Activated T-cell treated with anti-CD3 and anti-CD28 coated beads, Interleukin-2, amount 50 U/mL, for 72 hours (primary cell): ENCODE data around the gene DDX3X. TPM values are rescaled to one million over a fixed set of nuclear protein-coding genes. Genes with fewer than 3 reads are reported as not detected.

ENCODE experiments used
- total RNA-seq, 2 donors: library from RNA; stranded (reverse); gene quantifications; one replicate each; pipeline ENCODE4 v1.2.3, GENCODE V29; 2022

Gene DDX3X
- total RNA-seq, 2 donors from 2014 or later = 251 to 419 TPM

Other genes starting within 250 kb of the DDX3X start
- 10 to 100 TPM; 70.1 to 95.1 TPM for gene USP9X, start 248.7 kb upstream of the DDX3X start, total RNA-seq
- under 1 TPM in 1 of 2 donors, not detected in 1; 0.28 TPM for gene NYX, start 113.2 kb downstream of the DDX3X start, total RNA-seq